GM19438 (cell line): ENCODE results near the gene EFCAB9.
A peak's percentile ranks its signal among the peaks of the same experiment; 100 is the strongest.
"Not testable (repeated sequence)": the region's sequence is repeated elsewhere in the genome, so short reads cannot be mapped to it uniquely, and the experiment has no call there.

ENCODE experiments used
- ATAC-seq: cut with Tn5 transposase; IDR thresholded peaks from one replicate; pipeline ENCODE4 v1.9.1; 2021; ENCODE audit warnings: low read depth; ENCODE audit not compliant: unreplicated experiment

Gene EFCAB9

GRCh38 chr5:172187118-172188032 lies 6.6 kb upstream of the EFCAB9 start:
- ATAC-seq: peak; percentile 29

DNA sequence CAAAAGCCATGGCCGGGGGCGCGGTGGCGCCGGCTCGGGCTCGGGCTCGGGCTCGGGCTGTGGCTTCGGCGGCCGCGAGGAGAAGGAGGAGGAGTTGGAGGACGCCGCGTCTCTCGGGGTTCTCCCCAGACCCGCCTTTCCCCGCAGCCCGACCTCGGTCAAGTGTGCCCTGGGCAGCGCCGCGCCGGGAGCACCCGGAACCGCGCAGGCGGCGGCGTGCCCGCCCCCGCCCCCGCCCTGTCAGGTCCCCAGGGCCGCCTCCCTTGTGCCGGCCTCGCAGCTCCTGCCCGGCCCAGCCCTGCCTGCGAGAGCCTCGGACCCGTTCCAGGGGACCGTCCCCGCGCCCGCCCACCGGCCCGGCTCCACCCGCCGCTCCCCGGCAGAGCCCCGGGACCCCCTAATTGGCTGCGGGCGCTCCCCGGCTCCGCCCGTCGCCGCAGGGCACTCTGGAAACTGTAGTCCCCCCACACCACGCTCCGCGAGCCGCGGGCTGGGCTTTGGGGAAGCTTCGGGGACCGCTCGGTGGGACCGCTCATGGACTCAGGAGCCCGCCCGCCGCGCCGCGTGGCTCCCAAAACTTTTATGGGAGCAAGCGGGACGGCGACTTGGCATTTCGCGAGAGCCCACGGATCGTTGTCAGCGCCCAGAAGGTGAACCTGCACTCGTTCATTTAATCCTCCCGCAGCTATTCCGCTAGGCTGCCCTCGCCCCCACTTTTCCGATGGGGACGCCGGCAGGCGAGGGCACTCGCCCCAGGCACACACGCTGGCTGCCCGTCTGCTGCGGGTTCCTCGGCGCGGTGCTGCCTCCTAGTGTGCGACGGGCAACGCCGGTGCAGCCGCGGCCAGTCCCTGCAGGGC lies 5.7 kb upstream of the EFCAB9 start, which contains the start of gene STK10:
TSS of gene STK10 (minus strand) at position 192 of the 860 bp plus-strand sequence. CDS start at position 10, 182 bp downstream.
- ATAC-seq: peak; percentile 66

DNA sequence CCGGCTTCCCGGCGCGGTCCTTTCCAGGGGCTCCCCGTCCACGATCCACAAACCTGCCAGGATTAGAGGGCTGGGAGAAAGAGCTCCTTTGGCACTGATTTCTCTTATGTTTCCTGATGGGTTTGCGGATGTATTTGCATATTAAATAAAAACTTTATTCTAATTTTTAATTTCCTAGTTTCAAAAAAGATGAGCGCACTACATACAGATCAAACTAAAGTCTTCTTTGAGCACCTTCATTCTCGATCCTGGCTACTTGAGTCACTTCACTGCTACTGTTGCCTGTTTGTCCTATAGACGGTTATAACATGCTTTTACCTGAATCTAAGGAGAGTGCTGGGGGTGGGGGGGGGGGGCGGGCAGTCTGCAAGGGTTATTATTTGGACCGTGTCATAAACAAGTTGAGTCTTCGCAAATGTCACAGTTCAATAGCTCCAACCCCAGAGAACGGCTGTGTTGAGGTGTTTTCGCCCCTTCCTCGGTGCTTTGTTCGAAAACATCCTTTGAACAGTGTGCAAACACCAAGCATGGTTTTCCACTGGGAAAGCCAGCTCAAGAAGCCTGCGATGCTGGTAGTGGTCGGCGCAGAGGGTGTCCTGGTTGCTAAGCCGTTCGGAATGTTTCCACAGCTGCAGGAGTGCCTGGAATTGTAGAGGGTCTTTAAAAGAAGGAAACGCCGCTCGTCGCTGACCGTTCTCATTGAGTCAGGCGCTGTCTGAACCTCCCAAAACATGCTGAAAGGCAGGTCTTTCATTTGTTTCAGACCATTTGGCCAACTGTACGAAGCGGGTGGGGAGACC lies 4.9 kb upstream of the EFCAB9 start:
- no peak for ATAC-seq

- no peak for ATAC-seq
Measured at GRCh38 chr5:172189693-172190296, 4.2 kb upstream of the EFCAB9 start.

DNA sequence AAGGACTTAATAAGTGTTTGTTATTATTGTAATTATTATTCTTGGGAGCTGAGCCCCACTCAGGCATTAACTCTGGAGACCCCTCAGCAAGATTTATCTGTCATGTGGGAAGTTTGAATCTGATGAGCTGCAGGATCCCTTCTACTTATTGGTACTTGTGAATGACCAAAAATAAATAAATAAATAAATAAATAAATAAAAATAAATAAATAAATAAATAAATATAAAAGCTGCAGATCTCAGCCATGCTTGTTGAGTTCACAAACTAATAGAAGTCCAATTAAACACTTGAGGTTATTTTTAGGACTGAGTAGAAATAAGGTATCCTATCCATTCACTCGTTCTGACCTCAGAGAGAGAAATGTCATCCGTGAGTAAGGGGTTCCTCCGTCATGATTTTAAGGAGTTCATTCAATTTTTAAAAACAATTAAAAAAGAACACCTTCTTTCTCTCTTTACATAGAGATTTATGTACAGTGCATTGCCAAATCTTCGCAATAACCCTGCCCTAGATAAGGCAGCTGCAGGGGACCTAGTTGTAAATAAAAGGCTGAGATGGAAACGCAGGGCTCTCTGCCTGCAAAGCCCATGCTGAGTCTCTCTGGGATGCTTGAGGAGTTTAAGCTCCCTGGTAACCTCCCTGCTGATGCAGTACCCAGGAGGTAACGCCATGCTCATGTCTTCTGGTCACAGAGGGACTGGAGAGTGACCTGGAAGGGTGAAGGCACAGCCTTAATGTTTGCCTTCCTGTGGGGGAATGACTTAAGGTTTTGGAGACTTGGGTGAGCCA lies 1.2 kb downstream of the EFCAB9 start:
- no peak for ATAC-seq

- not testable (repeated sequence) for ATAC-seq
Measured at GRCh38 chr5:172197775-172198174, 3.8 kb downstream of the EFCAB9 start.

- no peak for ATAC-seq
Measured at GRCh38 chr5:172199446-172199845, 5.5 kb downstream of the EFCAB9 start.

DNA sequence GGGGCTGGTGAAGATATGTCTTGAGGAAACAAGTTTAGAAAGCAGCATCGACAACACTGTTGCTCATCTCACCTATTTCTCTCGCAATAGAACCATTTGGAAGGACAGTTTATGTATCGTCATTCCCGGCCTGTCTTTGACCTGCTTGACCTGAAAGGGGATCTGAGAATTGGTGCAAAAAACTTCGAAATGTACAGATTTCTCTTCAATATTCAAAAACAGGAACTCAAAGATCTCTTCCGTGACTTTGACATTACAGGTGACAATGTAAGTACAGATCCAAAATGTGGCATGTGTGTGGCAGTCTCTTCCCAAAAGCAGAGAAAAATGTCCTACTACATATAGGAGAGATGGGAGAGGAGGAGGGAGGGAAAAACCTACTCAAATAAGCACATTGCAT lies 6.5 kb downstream of the EFCAB9 start:
- ATAC-seq: no peak

DNA sequence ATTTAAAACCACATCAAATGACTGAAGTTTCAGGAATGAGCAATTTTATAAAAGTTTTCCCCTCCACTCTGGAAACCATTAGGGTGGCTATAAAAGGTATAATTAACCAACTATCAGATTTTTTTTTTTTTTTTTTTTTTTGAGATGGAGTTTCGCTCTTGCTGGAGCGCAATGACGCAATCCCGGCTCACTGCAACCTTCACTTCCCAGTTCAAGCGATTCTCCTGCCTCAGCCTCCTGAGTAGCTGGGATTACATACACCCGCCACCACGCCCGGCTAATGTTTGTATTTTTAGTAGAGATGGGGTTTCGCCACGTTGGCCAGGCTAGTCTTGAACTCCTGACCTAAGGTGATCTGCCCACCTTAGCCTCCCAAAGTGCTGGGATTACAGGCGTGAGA lies 12.0 kb downstream of the EFCAB9 start:
- ATAC-seq: not testable (repeated sequence)

GRCh38 chr5:172207511-172207910 lies 13.5 kb downstream of the EFCAB9 start:
- no peak for ATAC-seq

DNA sequence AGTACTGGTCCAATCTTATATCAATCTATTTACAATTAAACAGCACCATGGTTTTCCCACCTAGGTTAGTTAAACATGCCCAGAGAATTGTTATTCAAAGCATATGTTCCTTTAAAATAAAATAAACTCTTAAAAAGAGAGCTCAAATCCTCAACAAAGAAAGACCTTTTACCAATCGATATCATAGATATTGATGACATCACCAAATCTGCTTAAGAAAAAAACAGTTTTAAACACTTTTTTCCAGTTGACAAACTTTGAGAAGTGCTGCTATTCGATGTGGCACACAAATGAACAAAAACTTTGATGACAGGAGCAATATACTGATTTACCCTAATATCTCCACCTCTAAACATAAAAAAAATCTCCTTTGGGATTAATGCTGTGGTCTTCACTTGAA lies 15.7 kb downstream of the EFCAB9 start:
- ATAC-seq: no peak

GRCh38 chr5:172211676-172212075 lies 17.7 kb downstream of the EFCAB9 start:
- no peak for ATAC-seq

- no peak for ATAC-seq
Measured at GRCh38 chr5:172213126-172213525, 19.2 kb downstream of the EFCAB9 start.

GRCh38 chr5:172216345-172216744 lies 22.4 kb downstream of the EFCAB9 start:
- ATAC-seq: no peak

DNA sequence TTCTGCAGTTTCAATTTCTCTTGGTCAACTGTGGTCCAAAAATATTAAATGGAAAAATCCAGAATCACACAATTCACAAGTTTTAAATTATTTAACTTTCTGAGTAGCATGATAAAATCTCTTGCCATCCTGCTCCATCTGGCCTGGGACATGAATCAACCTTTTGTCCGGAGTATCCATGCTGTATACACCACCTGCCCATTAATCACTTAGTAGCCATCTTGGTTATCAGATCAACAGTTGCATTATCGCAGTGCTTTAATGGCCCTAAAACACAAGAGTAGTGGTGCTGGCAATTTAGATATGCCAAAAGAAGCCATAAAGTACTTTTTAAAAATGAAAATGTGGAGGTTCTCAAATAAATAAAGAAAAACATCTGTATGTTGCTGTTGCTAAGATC lies 25.3 kb downstream of the EFCAB9 start:
- ATAC-seq: no peak

- peak; percentile 85 for ATAC-seq
Measured at GRCh38 chr5:172223901-172224873, 30.2 kb downstream of the EFCAB9 start.

GRCh38 chr5:172224996-172225395 lies 31.0 kb downstream of the EFCAB9 start:
- no peak for ATAC-seq

- ATAC-seq: no peak
Measured at GRCh38 chr5:172229904-172230303, 35.9 kb downstream of the EFCAB9 start.
